AG09309 (cell line): ENCODE data around the gene DLGAP5.

Experiments used
- DNase-seq: peaks from one replicate; pipeline ENCODE4 v3.0.0-alpha.2; 2010; ENCODE audit warnings: low read depth
- H3K4me3 ChIP-seq: 2 replicates; pipeline ENCODE4 v1.5.1; 2011; ENCODE audit warnings: mild to moderate bottlenecking, low read depth, low read length, moderate library complexity; ENCODE audit not compliant: control insufficient read depth
- TF ChIP-seq, protein P1 (sequence below): IDR thresholded peaks from 2 replicates; pipeline ENCODE4 v1.5.1; 2011; ENCODE audit warnings: mild to moderate bottlenecking, low read depth, low read length, inconsistent platforms; ENCODE audit not compliant: insufficient read depth, control insufficient read depth; ENCODE audit errors: missing control alignments

The DLGAP5 gene

DNA sequence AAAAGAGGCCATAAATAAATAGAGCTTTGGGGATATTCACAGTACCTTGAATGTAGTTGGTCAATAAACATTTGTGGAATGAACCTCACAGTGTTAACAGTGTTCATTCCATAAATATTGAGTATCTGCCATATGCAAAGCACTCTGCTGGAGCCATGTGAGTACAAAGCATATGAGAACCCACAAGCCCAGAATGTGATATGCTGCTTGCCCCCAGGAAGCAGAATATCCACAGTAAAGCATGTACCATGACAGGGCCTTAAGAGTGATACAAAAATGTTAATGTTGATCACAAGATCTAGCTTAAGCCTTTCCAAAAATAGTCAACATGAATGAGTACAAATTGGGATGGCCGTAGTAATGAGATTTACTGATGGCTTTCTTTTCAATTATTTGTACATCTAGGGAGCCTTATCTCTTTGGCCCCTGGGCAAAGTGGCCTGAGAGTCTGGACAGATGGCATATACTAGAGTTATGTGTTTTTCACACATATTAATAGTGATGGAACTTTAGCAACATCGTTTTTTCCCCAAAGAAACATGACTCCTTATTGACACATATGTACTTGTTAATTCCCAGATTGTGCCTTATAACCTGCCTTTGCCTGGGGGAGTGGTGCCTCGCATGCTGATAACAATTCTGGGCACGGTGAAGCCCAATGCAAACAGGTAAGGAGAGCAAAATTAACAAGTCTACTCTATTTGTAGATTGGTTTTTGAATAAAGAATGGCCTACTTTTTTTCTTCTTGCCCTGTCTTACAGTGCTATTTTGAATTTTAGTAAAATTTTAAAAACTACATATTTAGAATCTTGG lies 51.5 kb downstream of the DLGAP5 start:
- H3K4me3 ChIP-seq, result no peak overlapping the region
- DNase-seq, result no peak
- TF ChIP-seq, protein P1, sequence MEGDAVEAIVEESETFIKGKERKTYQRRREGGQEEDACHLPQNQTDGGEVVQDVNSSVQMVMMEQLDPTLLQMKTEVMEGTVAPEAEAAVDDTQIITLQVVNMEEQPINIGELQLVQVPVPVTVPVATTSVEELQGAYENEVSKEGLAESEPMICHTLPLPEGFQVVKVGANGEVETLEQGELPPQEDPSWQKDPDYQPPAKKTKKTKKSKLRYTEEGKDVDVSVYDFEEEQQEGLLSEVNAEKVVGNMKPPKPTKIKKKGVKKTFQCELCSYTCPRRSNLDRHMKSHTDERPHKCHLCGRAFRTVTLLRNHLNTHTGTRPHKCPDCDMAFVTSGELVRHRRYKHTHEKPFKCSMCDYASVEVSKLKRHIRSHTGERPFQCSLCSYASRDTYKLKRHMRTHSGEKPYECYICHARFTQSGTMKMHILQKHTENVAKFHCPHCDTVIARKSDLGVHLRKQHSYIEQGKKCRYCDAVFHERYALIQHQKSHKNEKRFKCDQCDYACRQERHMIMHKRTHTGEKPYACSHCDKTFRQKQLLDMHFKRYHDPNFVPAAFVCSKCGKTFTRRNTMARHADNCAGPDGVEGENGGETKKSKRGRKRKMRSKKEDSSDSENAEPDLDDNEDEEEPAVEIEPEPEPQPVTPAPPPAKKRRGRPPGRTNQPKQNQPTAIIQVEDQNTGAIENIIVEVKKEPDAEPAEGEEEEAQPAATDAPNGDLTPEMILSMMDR, result no peak

DNA sequence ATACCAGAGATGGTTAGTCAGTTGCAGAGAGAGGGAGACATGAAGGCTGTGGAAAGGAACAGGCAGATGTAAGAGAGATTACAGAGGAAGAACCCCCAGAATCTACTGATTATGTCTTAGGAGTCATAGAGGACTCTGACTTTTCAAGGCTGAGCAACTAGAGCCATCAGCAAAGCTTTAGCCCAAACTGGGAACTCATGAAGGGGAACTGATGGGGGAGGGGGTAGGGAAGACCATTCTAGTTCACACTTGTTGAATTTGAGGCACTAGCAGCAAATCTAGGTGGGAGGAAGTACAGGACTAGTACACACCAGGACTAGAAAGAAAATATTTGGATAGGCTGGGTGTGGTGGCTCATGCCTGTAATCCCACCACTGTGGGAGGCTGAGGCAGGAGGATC lies 52.2 kb downstream of the DLGAP5 start:
- no peak for DNase-seq
- TF ChIP-seq, protein P1, result no peak
- no peak overlapping the region for H3K4me3 ChIP-seq

DNA sequence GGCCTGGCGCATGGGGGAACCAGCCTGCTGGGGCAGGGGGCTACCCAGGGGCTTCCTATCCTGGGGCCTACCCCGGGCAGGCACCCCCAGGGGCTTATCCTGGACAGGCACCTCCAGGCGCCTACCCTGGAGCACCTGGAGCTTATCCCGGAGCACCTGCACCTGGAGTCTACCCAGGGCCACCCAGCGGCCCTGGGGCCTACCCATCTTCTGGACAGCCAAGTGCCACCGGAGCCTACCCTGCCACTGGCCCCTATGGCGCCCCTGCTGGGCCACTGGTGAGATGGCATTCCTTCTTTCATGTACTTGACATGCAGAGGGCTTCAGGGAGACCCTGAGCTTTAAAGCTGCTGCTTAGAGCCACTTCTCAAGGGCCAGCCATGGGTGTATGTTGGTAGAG lies 53.3 kb downstream of the DLGAP5 start:
- DNase-seq, result no peak
- TF ChIP-seq, protein P1, result peak; percentile 22
- no peak overlapping the region for H3K4me3 ChIP-seq

DNA sequence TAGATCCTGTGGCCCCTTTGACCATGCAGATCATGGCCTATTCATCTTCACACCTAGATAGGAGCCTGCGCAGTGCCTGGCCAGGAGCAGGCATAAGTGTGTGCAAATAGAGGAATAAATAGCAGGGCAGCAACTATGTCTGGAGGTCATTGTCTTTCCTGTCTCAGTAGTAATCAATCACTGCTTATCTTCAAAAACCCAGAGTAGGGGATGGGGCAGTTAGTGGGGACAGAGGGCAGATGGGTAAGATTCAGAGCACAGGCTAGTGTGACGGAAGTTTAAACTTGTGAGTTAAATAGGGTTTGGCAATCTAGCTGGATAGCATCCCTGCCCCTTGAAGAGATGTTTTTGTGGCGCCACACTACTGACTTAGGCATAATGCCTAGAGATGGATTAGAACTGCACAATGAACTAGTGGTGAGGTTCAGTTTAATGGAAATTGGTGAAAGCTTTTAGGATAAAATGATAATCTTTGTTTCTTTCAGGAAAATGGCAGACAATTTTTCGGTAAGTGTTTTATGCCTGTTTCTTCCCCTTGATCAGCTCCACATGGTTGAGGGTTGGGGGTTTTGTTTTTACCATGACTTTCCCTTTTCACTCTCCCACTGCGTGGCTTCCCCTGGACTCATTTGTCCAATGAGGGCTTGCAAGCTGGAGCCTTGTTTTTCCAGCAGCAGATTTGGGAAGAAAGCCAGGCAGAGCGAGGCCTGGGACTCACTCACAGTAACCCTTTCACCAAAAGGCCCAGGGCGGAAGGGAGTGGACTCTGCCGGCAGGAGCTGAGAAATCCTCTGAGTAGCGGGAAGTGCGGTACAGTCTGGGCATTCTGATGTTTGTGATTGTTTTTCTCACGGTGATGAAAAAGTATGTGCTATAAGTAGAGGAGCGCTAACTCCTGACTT lies 54.2 kb downstream of the DLGAP5 start:
- no peak overlapping the region for H3K4me3 ChIP-seq
- DNase-seq, result peak; percentile 52
- TF ChIP-seq, protein P1, result peak; percentile 4

DNA sequence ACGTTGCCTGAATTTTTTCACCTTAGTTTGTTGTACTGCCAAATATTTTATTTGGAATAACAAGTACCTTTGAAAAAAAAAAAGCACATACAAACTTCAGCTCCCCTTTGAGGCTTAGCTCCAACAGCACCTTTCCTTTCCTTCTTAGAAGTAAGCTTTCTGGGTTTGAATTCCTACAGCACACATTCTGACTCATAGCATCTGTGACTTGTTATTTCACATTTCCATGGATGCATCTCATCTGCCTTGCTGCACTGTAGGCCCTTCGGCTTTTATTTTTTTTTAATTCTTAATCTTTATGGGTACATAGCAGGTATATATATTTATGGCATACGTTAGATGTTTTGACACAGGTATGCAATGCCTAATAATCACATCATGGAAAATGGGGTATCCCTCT lies 55.1 kb downstream of the DLGAP5 start:
- H3K4me3 ChIP-seq, result no peak overlapping the region
- no peak for DNase-seq
- TF ChIP-seq, protein P1, result no peak

DNA sequence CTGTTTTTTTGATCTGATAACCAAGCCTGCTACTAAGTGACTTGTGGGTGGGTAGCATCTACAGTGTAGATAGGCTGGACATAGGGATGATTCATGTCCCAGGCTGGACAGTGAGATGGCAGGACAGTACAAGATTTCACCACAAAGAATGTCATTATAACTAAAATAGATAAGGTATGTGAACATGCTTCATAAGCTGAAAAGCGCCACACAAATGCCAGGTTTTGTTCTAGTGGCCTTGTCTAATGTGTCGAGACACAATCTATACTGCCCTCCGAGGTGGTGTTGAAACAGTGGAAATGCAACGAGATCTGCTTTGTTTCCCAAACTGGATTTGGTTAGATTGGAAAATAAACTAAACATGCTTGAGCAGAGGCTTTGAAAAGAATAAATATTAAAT lies 58.0 kb downstream of the DLGAP5 start:
- H3K4me3 ChIP-seq, result no peak overlapping the region
- no peak for DNase-seq
- TF ChIP-seq, protein P1, result peak; percentile 26
